GM12878 (cell line): ENCODE results near the gene RASGEF1B. TPM values are rescaled to one million over a fixed set of nuclear protein-coding genes. Genes with fewer than 3 reads are reported as not detected.

Experiments
- ATAC-seq: fragments of 200-7000 bp; cut with Tn5 transposase; 3 replicates; pipeline ENCODE4 v1.9.1; 2020; ENCODE audit warnings: mild to moderate bottlenecking, moderate library complexity
- BruUV-seq: library from RNA; stranded (reverse); fragments of 400-500 nt; replicated peaks from 2 replicates; lab custom pipeline; 2021; lab: Mats Ljungman, UMichigan
- CTCF ChIA-PET: fragments of 300-600 bp; sonication (Branson Sonifier 250); formaldehyde crosslinking; extraction: SDS; loops from one replicate; lab custom pipeline; 2021; ENCODE audit warnings: inconsistent platforms; lab: Yijun Ruan, JAX
- POLR2A ChIA-PET: fragments of 350-600 bp; formaldehyde crosslinking; extraction: SDS; loops from one replicate; lab custom pipeline; 2021; ENCODE audit warnings: inconsistent platforms; lab: Charles Lee
- RAD21 ChIA-PET: fragments of 300-600 bp; sonication (Branson Sonifier 250); formaldehyde crosslinking; loops from one replicate; lab custom pipeline; 2023; ENCODE audit warnings: antibody characterized with exemption; ENCODE audit not compliant: unreplicated experiment; lab: Charles Lee
- SMC1A ChIA-PET: fragments of 300-600 bp; sonication (Branson Sonifier 250); formaldehyde crosslinking; loops from one replicate; lab custom pipeline; 2023; ENCODE audit not compliant: unreplicated experiment, uncharacterized antibody; lab: Charles Lee
- DNase-seq: peaks from one replicate; pipeline ENCODE4 v3.0.0-alpha.2; 2011; ENCODE audit warnings: low read depth, low spot score
- FAIRE-seq: peaks from 3 replicates; lab custom pipeline; 2011; peaks lifted over from hg19 to GRCh38; lab: Jason Lieb, UNC
- H2AFZ ChIP-seq: 2 replicates; pipeline ENCODE4 v1.6.0; 2011; ENCODE audit warnings: low read depth, low read length, control low read depth; ENCODE audit not compliant: control insufficient read depth
- H3K27ac ChIP-seq: 2 replicates; pipeline ENCODE4 v1.5.1; 2011; ENCODE audit warnings: control low read depth; ENCODE audit not compliant: control insufficient read depth, insufficient read depth
- H3K27me3 ChIP-seq, 2 experiments: replicated peaks in 1 of 2; 2 replicates each; pipeline versions ENCODE4 v1.6.0 to v1.6.1; 2011; ENCODE audit warnings: low read length in 1 of 2; ENCODE audit not compliant: control insufficient read depth in 2 of 2, insufficient read depth in 2 of 2
- H3K36me3 ChIP-seq, 2 experiments: 2 replicates each; pipeline ENCODE4 v1.5.1; 2011; ENCODE audit warnings: low read length in 1 of 2; ENCODE audit not compliant: control insufficient read depth in 2 of 2, insufficient read depth in 2 of 2
- H3K4me1 ChIP-seq: 2 replicates; pipeline ENCODE4 v1.6.1; 2011; ENCODE audit warnings: mild to moderate bottlenecking, low read length, moderate library complexity, mixed read lengths; ENCODE audit not compliant: control insufficient read depth, insufficient read depth
- H3K4me2 ChIP-seq: 2 replicates; pipeline ENCODE4 v1.6.0; 2011; ENCODE audit warnings: control low read depth; ENCODE audit not compliant: control insufficient read depth, insufficient read depth
- H3K4me3 ChIP-seq: fragments of 200-600 bp; sonication (generic); 2 replicates; pipeline ENCODE4 v1.5.1; 2016
- H3K79me2 ChIP-seq: 2 replicates; pipeline ENCODE4 v1.6.0; 2011; ENCODE audit warnings: low read length; ENCODE audit not compliant: control insufficient read depth, insufficient read depth
- H3K9ac ChIP-seq: 2 replicates; pipeline ENCODE4 v1.8.0; 2011; ENCODE audit warnings: low read length, control low read depth, mixed read lengths; ENCODE audit not compliant: control insufficient read depth, insufficient read depth
- H3K9me3 ChIP-seq: replicated peaks from 3 replicates; pipeline ENCODE4 v1.5.1; 2011; ENCODE audit warnings: mild to moderate bottlenecking, low read length; ENCODE audit not compliant: control insufficient read depth, insufficient read depth
- H4K20me1 ChIP-seq: 2 replicates; pipeline ENCODE4 v1.6.0; 2011; ENCODE audit not compliant: control insufficient read depth, insufficient read depth
- CUX1 ChIP-seq: IDR thresholded peaks from 2 replicates; pipeline ENCODE4 v1.6.1; 2012; ENCODE audit warnings: improper control_type of control experiment, low read depth, low read length; ENCODE audit not compliant: insufficient replicate concordance
- EED ChIP-seq: sonication (generic); IDR thresholded peaks from 2 replicates; pipeline ENCODE4 v1.6.1; 2016; ENCODE audit warnings: antibody characterized with exemption, low read depth
- ETV6 ChIP-seq, 2 experiments: fragments of 450-650 bp in 1 of 2; IDR thresholded peaks in 1 of 2; conservative IDR thresholded peaks in 1 of 2; 2 replicates each; pipeline ENCODE4 v1.6.1; 2014; ENCODE audit warnings: antibody characterized with exemption in 1 of 2, borderline replicate concordance in 1 of 2, low read depth in 1 of 2, mild to moderate bottlenecking in 1 of 2, moderate library complexity in 1 of 2
- IRF3 ChIP-seq: fragments of 450-650 bp; IDR thresholded peaks from 2 replicates; pipeline ENCODE4 v1.6.1; 2014; ENCODE audit warnings: mild to moderate bottlenecking
- NFYA ChIP-seq: IDR thresholded peaks from 2 replicates; pipeline ENCODE4 v1.6.1; 2011; ENCODE audit warnings: low read depth, mild to moderate bottlenecking, low read length, improper control_type of control experiment, borderline replicate concordance
- SRF ChIP-seq, 2 experiments: IDR thresholded peaks; 2 replicates each; pipeline ENCODE4 v1.6.1; 2011; ENCODE audit warnings: low read depth in 2 of 2, low read length in 2 of 2, mild to moderate bottlenecking in 1 of 2, moderate library complexity in 1 of 2
- SUZ12 ChIP-seq: fragments of 200-600 bp; sonication (generic); IDR thresholded peaks from one replicate; pipeline ENCODE4 v1.6.1; 2018; ENCODE audit warnings: antibody characterized with exemption, mild to moderate bottlenecking; ENCODE audit not compliant: unreplicated experiment
- ZBED1 ChIP-seq: IDR thresholded peaks from 2 replicates; pipeline ENCODE4 v1.6.1; 2016; ENCODE audit warnings: borderline replicate concordance
- ZNF24 ChIP-seq: fragments of 450-650 bp; IDR thresholded peaks from 2 replicates; pipeline ENCODE4 v1.6.1; 2017; ENCODE audit warnings: antibody characterized with exemption, mild to moderate bottlenecking
- ZNF274 ChIP-seq: IDR thresholded peaks from one replicate; pipeline ENCODE4 v1.8.0; 2011; ENCODE audit not compliant: insufficient read length, insufficient read depth
- WGBS: methylation state at CpG from one replicate; pipeline ENCODE4 v1.1.6; 2016; ENCODE audit warnings: low lambda C conversion rate; ENCODE audit not compliant: insufficient replicate concordance, insufficient coverage; ENCODE audit errors: missing lambda C conversion rate; 5-methylcytosine and 5-hydroxymethylcytosine counted together
- in situ Hi-C: fragments of 300-500 bp; cut with MboI; formaldehyde crosslinking; loops from 9 replicates; pipeline ENCODE4 v1.14.3; 2018; ENCODE audit warnings: mixed read lengths
- intact Hi-C: fragments of 100-400 bp; cut with micrococcal nuclease; formaldehyde crosslinking; loops from one replicate; pipeline ENCODE4 v1.14.2; 2022; ENCODE audit not compliant: unreplicated experiment
- polyA plus RNA-seq, 11 experiments: library from polyadenylated mRNA; depleted of rRNA in 4 of 11; unstranded in 6 of 11; stranded (reverse) in 5 of 11; fragments of >200 nt; fragmentation: Nextera tagmentation in 4 of 11; fragmentation: Illumina TruSeq in 1 of 11; extraction: Ambion mirVana in 4 of 11; extraction: Trizol in 1 of 11; gene quantifications; 1 replicate in 1 of 11; 2 replicates in 10 of 11; pipeline versions ENCODE4 v1.2.1 to v1.2.3, GENCODE V29; 2011 to 2016; ENCODE audit warnings: inconsistent platforms in 2 of 11, missing spikeins in 2 of 11, low read depth in 1 of 11
- total RNA-seq, 4 experiments: library from RNA; depleted of rRNA in 3 of 4; stranded (reverse); fragments of >200 nt in 3 of 4; fragmentation: Illumina TruSeq in 1 of 4; extraction: Trizol in 1 of 4; gene quantifications; 2 replicates each; pipeline versions ENCODE4 v1.2.1 to v1.2.3, GENCODE V29; 2013 to 2021

RASGEF1B gene
- total and polyA plus RNA-seq, 10 of the 15 experiments (the other 5 are each of a cell fraction or from before 2014, with no cell fraction given), result 0.03 to 0.24 (median 0.10) TPM; not detected in 2

GRCh38 chr4:81470456-81471297 is 1.0 kb downstream of the RASGEF1B start:
- TF ChIP-seq ZBED1 (no peak), ZNF24 (no peak), NFYA (no peak), CUX1 (no peak), SRF (IDR thresholded peaks at IDR 0.05; ENCODE audit: low read depth in 2 of 2, low read length in 2 of 2) (no peak), ETV6 (conservative IDR thresholded peaks at IDR 0.05 in 1 of 2, IDR thresholded peaks at IDR 0.05 in 1 of 2; ENCODE audit: borderline replicate concordance in 1 of 2, low read depth in 1 of 2) (no peak), EED (no peak), IRF3 (no peak), ZNF274 (no peak), SUZ12 (no peak)
- H3K4me3 ChIP-seq, result peak overlapping the region; percentile 63
- ChIA-PET SMC1A (interaction anchor here (0.6 to 9.1 kb wide), 2 partner anchors 82 to 374 kb away, joined by 3 to 110 read pairs; no protein-coding TSS in a partner anchor), CTCF (interaction anchor here (1.0 to 2.9 kb wide), 5 partner anchors 366 to 443 kb away, joined by 3 to 14 read pairs (median 3); no protein-coding TSS in a partner anchor), RAD21 (interaction anchor here (1.6 to 6.8 kb wide), 2 partner anchors 26 to 375 kb away, joined by 4 to 77 read pairs; no protein-coding TSS in a partner anchor), POLR2A (no interaction called here)
- H3K79me2 ChIP-seq, result no peaks in the 10 kb centered on the region
- peaks cover 13% of the 10 kb centered on the region for H3K4me1 ChIP-seq
- WGBS, result 2% methylated on average over 31 of the region's 31 CpGs
- TSS peak; percentile 66 for BruUV-seq
- in situ Hi-C loops, result no loop called here
- no peak for ATAC-seq
- no peaks in the 10 kb centered on the region; the same call in 2 of the 3 replicates for H3K9me3 ChIP-seq
- no peak for FAIRE-seq
- no peaks in the 10 kb centered on the region for H4K20me1 ChIP-seq
- H3K4me2 ChIP-seq, result peak overlapping the region; percentile 98
- intact Hi-C loops, result no loop called here
- peaks cover 4 to 9% of the 10 kb centered on the region in 2 experiments for H3K27me3 ChIP-seq
- no peak overlapping the region for H2AFZ ChIP-seq
- DNase-seq, result no peak
- no peak overlapping the region for H3K27ac ChIP-seq
- no peaks in the 10 kb centered on the region for H3K36me3 ChIP-seq
- no peak overlapping the region for H3K9ac ChIP-seq
